Fibroblast of the aortic adventitia (primary cell): Measurements from ENCODE around the gene VAV2. TPM values are rescaled to one million over a fixed set of nuclear protein-coding genes. Genes with fewer than 3 reads are reported as not detected.

Source experiments
- DNase-seq: peaks from one replicate; pipeline ENCODE4 v3.0.0-alpha.2; 2010; ENCODE audit warnings: low read depth
- H3K4me3 ChIP-seq: 2 replicates; pipeline ENCODE4 v1.5.1; 2011; ENCODE audit warnings: low read depth, mild to moderate bottlenecking, control low read depth, low read length, moderate library complexity
- CTCF ChIP-seq: IDR thresholded peaks from 2 replicates; pipeline ENCODE4 v1.5.1; 2011; ENCODE audit warnings: mild to moderate bottlenecking, low read length, control low read depth, inconsistent platforms; ENCODE audit not compliant: insufficient read depth
- total RNA-seq: library from RNA; depleted of rRNA; stranded (reverse); fragments of >200 nt; gene quantifications from 2 replicates; pipeline ENCODE4 v1.2.3, GENCODE V29; 2012; ENCODE audit warnings: low replicate concordance

The VAV2 gene
- total RNA-seq, 1 donor: 10.9 TPM

- no peak for DNase-seq
- no peak for TF ChIP-seq CTCF
- H3K4me3 ChIP-seq: no peak overlapping the region
Measured at GRCh38 chr9:134030821-134031470, 38.8 kb upstream of the VAV2 start.

- DNase-seq: no peak
- no peak overlapping the region for H3K4me3 ChIP-seq
- TF ChIP-seq CTCF: no peak
Measured at GRCh38 chr9:134029248-134030226, 37.4 kb upstream of the VAV2 start.

- no peak for DNase-seq
- no peak for TF ChIP-seq CTCF
- no peak overlapping the region for H3K4me3 ChIP-seq
Measured at GRCh38 chr9:134028575-134029247, 36.6 kb upstream of the VAV2 start.

GRCh38 chr9:134028076-134028475 is 36.0 kb upstream of the VAV2 start:
- no peak overlapping the region for H3K4me3 ChIP-seq
- DNase-seq: no peak
- no peak for TF ChIP-seq CTCF

GRCh38 chr9:134027561-134027960 is 35.4 kb upstream of the VAV2 start:
- TF ChIP-seq CTCF: no peak
- no peak overlapping the region for H3K4me3 ChIP-seq
- no peak for DNase-seq

- DNase-seq: no peak
- TF ChIP-seq CTCF: no peak
Measured at GRCh38 chr9:134026981-134027380, 34.9 kb upstream of the VAV2 start.

More at GRCh38 chr9:134026981-134027380, 34.9 kb upstream of the VAV2 start:
- H3K4me3 ChIP-seq: no peak overlapping the region
